Central memory CD8-positive, alpha-beta T cell (primary cell): Measurements from ENCODE around the gene RYK.
"Not testable (repeated sequence)": the region's sequence is repeated elsewhere in the genome, so short reads cannot be mapped to it uniquely, and the experiment has no call there.

Experiments
- ATAC-seq: fragments of 150-1000 bp; cut with Tn5 transposase; replicated peaks from 2 replicates; pipeline ENCODE4 v1.10.0; 2022; ENCODE audit warnings: mild to moderate bottlenecking, moderate FRiP score, moderate number of reproducible peaks; ENCODE audit not compliant: poor library complexity, severe bottlenecking; ENCODE audit errors: extremely low read depth
- DNase-seq, 2 donors: peaks; one replicate each; pipeline ENCODE4 v3.0.0; 2021; ENCODE audit warnings: low spot score in 2 of 2
- H3K27ac Mint-ChIP-seq: one replicate; pipeline ENCODE4 v1.8.0; 2022; ENCODE audit warnings: low read depth, mild to moderate bottlenecking, moderate library complexity, mixed read lengths
- H3K27me3 Mint-ChIP-seq: one replicate; pipeline ENCODE4 v1.8.0; 2022; ENCODE audit warnings: mixed read lengths
- H3K36me3 Mint-ChIP-seq: one replicate; pipeline ENCODE4 v1.8.0; 2022; ENCODE audit warnings: mild to moderate bottlenecking, moderate library complexity, mixed read lengths; ENCODE audit not compliant: insufficient read depth
- H3K4me1 Mint-ChIP-seq: one replicate; pipeline ENCODE4 v1.8.0; 2022; ENCODE audit warnings: mixed read lengths
- H3K4me3 Mint-ChIP-seq: one replicate; pipeline ENCODE4 v1.8.0; 2022; ENCODE audit warnings: mild to moderate bottlenecking, moderate library complexity, mixed read lengths
- H3K9me3 Mint-ChIP-seq: one replicate; pipeline ENCODE4 v1.8.0; 2022; ENCODE audit warnings: mixed read lengths

RYK gene

DNA sequence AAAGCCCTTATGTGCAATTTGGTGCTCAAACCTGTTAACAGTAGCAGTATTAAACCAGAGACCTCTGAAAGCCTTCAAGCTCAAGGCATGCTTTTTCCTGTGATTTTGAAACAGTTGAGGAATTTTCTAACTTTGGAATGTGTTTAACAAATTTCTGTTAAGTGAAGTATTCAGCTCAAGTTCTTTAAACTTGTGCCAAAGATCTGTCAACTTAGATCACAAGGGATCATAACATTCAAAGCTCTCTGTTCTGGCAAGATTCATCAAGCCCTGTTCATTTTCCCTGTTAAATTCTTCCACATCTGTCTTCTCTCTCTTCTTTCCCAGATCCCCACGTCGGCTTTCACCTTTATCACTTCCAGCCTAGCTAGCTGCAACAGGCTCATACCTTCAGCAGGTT, 28.8 kb upstream of the RYK start:
- Mint-ChIP-seq H3K9me3 (no peaks in the 10 kb centered on the region), H3K4me3 (no peak overlapping the region), H3K4me1 (no peaks in the 10 kb centered on the region), H3K27ac (no peak overlapping the region), H3K36me3 (no peaks in the 10 kb centered on the region), H3K27me3 (peaks cover 35% of the 10 kb centered on the region)
- DNase-seq (no peak), ATAC-seq (no peak)

DNA sequence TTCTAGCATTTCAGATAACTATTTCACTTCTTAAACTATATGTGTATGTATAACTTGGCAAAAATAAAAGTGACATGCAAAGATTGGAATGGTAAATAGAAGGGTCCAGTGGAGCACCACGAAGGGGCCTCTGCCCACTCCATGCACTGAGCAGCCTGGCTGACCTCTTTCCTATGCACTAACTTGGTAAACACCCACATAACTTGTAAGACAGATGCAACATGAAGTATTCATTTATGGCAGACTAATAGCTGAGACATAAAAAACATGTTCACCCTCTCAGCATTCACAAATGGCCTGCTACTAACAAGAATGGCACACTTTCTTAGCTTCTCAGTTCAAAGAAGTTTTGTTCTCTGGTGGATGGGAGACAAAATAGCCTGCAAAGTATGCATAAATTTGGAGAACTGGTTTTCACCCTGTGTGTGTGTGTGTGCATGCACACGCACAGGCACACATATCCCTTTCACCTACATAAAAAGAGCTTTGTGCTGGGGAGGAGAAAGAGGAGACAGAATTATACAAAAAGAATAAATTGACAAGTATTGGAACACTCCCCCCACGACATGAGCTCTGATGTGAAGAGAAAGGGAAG, 26.5 kb upstream of the RYK start:
- Mint-ChIP-seq H3K27ac (no peak overlapping the region), H3K27me3 (peaks cover 58% of the 10 kb centered on the region)
- no peak for ATAC-seq

DNA sequence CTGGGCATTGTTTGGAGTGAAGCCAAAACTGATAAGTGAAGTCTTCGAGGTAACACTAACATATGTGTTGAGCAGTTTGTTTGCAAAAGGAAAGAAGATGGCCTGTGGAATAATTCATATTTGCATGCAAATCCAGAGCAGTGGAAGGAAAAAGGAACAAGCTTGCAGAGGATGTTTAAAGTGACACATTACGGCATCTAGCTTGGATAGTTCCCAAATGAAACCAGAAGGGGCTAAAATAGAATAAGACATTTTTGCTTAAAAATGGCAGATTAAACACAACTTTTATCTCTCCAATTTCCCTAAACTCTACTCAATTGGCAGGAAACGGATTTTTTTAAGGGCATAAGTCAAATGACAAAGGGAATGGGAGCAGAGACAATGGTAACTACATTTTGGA, 25.4 kb upstream of the RYK start:
- no peak overlapping the region for H3K27ac Mint-ChIP-seq
- peaks cover 69% of the 10 kb centered on the region for H3K27me3 Mint-ChIP-seq
- DNase-seq (no peak), ATAC-seq (no peak)
- no peak overlapping the region for H3K4me3 Mint-ChIP-seq
- no peaks in the 10 kb centered on the region for H3K9me3 Mint-ChIP-seq
- H3K4me1 Mint-ChIP-seq, result no peaks in the 10 kb centered on the region
- no peaks in the 10 kb centered on the region for H3K36me3 Mint-ChIP-seq

More for the DNA sequence above, 26.5 kb upstream of the RYK start:
- Mint-ChIP-seq H3K4me3 (no peak overlapping the region), H3K36me3 (no peaks in the 10 kb centered on the region), H3K4me1 (no peaks in the 10 kb centered on the region), H3K9me3 (no peaks in the 10 kb centered on the region)
- DNase-seq, result no peak

- H3K27ac Mint-ChIP-seq, H3K9me3 Mint-ChIP-seq, DNase-seq, H3K4me3 Mint-ChIP-seq, ATAC-seq, H3K4me1 Mint-ChIP-seq, H3K36me3 Mint-ChIP-seq: not testable (repeated sequence)
- peaks cover 72% of the 10 kb centered on the region for H3K27me3 Mint-ChIP-seq
Measured at GRCh38 chr3:134275110-134275509, 24.5 kb upstream of the RYK start.

GRCh38 chr3:134274571-134274970, 23.9 kb upstream of the RYK start:
- Mint-ChIP-seq H3K4me3 (no peak overlapping the region), H3K27ac (no peak overlapping the region), H3K4me1 (no peaks in the 10 kb centered on the region), H3K36me3 (no peaks in the 10 kb centered on the region), H3K27me3 (peaks cover 72% of the 10 kb centered on the region), H3K9me3 (no peaks in the 10 kb centered on the region)
- DNase-seq (no peak), ATAC-seq (no peak)

- ATAC-seq (no peak), DNase-seq (no peak)
- Mint-ChIP-seq H3K4me1 (no peaks in the 10 kb centered on the region), H3K9me3 (no peaks in the 10 kb centered on the region), H3K36me3 (no peaks in the 10 kb centered on the region), H3K27me3 (peaks cover 74% of the 10 kb centered on the region), H3K4me3 (no peak overlapping the region), H3K27ac (no peak overlapping the region)
Measured at GRCh38 chr3:134267996-134268395, 17.3 kb upstream of the RYK start.

DNA sequence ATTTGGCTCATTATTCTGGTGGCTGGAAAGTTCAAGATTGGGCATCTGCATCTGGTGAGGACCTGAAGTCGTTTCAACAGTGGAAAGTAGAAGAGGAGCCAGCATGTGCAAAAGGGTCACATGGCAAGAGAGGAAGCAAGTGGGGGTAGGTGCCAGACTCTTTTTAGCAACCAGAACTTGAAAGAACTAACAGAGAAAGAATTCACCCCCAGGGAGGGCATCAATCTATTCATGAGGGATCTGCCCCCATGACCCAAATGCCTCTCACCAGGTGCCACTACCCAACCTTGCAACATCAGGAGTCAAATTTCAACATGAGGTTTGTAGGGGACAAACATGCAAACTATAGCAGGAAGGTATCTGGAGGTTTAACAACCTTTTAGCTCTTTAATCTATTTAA, 10.3 kb upstream of the RYK start:
- H3K9me3 Mint-ChIP-seq, result no peaks in the 10 kb centered on the region
- no peak overlapping the region for H3K4me3 Mint-ChIP-seq
- peaks cover 10% of the 10 kb centered on the region for H3K4me1 Mint-ChIP-seq
- H3K27ac Mint-ChIP-seq, result no peak overlapping the region
- DNase-seq, result no peak
- H3K27me3 Mint-ChIP-seq, result peaks cover 46% of the 10 kb centered on the region
- no peaks in the 10 kb centered on the region for H3K36me3 Mint-ChIP-seq
- peak; percentile 56 for ATAC-seq

DNA sequence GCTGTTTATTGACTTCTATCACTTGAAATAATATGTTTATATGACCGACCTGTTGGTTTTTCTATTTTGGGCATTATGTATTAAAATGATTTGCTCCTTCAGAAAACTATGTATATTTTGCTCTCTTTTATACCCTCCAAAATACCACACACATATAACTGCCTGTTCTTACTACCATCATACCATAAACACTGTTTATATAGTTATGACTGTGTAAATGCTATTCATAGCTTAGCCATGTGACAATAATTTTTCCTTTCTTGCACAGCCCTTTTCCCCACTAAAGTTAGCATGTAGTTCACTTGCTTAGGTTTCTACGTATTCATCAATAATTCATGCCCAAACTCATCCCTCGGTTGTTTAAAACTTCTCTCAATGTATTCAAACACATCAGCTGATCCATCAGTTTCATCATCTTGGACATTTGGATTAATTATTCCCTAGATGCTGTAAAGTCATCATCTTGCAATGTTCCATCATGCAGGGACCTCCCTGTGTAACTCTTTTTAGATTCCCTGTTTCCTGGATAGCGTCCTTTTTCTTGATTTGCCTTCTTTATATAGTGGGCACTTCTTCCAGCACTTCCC, 8.2 kb upstream of the RYK start:
- DNase-seq (no peak), ATAC-seq (no peak)
- Mint-ChIP-seq H3K9me3 (no peaks in the 10 kb centered on the region), H3K4me3 (no peak overlapping the region), H3K4me1 (peaks cover 10% of the 10 kb centered on the region), H3K27me3 (peaks cover 24% of the 10 kb centered on the region), H3K27ac (no peak overlapping the region), H3K36me3 (no peaks in the 10 kb centered on the region)

GRCh38 chr3:134255404-134255803, 4.7 kb upstream of the RYK start:
- Mint-ChIP-seq H3K27me3 (peaks cover 2% of the 10 kb centered on the region), H3K36me3 (peaks cover 7% of the 10 kb centered on the region), H3K4me3 (no peak overlapping the region), H3K4me1 (peaks cover 7% of the 10 kb centered on the region), H3K9me3 (no peaks in the 10 kb centered on the region), H3K27ac (no peak overlapping the region)
- ATAC-seq (no peak), DNase-seq (no peak)

DNA sequence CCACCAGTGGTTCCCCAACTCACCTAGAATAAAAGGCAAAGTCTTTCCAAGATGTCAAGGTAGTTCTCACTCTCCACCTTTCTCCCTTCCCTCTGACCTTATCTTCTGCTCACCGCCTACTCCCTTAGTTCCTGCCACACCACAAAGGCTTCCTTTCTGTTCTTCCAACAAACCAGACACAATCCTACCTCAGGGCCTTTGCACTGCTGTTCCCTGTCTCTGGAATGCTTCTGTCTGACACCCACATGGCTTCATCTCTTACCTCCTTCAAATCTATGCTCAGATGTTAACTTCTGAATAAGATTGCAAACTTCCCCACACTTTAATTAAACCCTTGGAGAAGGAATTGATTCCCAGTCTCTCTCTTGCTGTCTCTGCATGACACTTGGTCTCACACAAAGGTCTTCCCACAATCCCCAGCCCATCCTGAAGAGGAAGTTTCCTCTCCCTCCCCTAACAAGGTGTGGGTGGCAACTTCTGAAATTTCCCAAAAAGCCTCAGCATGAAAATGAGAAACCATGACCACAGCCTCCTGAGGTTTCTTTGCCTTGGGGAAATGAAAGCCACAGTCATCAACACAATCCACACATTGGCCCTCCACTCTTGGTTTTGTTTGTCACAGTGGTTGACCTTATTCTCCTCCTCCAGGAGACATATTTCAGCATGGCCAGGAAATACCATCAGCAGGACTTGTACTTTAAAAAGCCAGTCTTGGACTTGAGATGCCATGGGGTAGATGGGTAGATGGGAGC, 3.0 kb upstream of the RYK start:
- DNase-seq (no peak), ATAC-seq (no peak)
- Mint-ChIP-seq H3K4me3 (peak overlapping the region; percentile 5), H3K27ac (no peak overlapping the region), H3K36me3 (peaks cover 10% of the 10 kb centered on the region), H3K27me3 (no peaks in the 10 kb centered on the region), H3K9me3 (no peaks in the 10 kb centered on the region), H3K4me1 (peaks cover 22% of the 10 kb centered on the region)

- Mint-ChIP-seq H3K4me3 (no peak overlapping the region), H3K4me1 (peaks cover 31% of the 10 kb centered on the region), H3K27ac (no peak overlapping the region), H3K9me3 (no peaks in the 10 kb centered on the region), H3K27me3 (no peaks in the 10 kb centered on the region), H3K36me3 (peaks cover 10% of the 10 kb centered on the region)
- ATAC-seq (no peak), DNase-seq (no peak)
Measured at GRCh38 chr3:134252766-134253165, 2.1 kb upstream of the RYK start.

GRCh38 chr3:134251731-134252391, 1.2 kb upstream of the RYK start:
- peak overlapping the region; percentile 91 for H3K4me3 Mint-ChIP-seq
- peaks cover 36% of the 10 kb centered on the region for H3K4me1 Mint-ChIP-seq
- DNase-seq (no peak), ATAC-seq (no peak)
- no peaks in the 10 kb centered on the region for H3K27me3 Mint-ChIP-seq
- H3K9me3 Mint-ChIP-seq, result no peaks in the 10 kb centered on the region
- peak overlapping the region; percentile 47 for H3K27ac Mint-ChIP-seq
- peaks cover 10% of the 10 kb centered on the region for H3K36me3 Mint-ChIP-seq
